GM21528 (cell line): ENCODE data around the gene FOXA2.

ENCODE experiments used
- ATAC-seq: cut with Tn5 transposase; IDR thresholded peaks from one replicate; pipeline ENCODE4 v1.9.1; 2021; ENCODE audit warnings: mild to moderate bottlenecking, moderate library complexity; ENCODE audit not compliant: unreplicated experiment, low FRiP score

Gene FOXA2

GRCh38 chr20:22542427-22542826 lies 41.9 kb downstream of the FOXA2 start:
- no peak for ATAC-seq

DNA sequence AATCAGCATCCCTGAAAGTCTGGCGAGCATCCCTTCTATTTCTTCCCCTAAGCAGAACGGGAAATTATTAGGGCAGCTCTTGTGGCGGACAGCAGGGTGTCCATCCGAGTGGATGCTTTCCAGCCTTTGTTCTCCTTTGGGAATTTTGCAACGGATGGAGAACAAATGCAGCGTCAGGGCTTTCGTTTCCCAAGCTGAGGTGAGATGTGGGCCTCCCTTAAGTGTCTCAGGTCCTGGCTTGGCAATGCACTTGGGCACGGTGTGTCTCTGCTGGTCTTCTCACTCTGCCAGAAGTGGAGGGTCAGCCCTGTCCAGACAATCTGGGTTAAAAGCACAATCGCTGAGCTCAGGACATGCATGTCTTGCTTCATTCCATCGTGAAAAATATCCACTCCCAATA lies 43.5 kb downstream of the FOXA2 start:
- no peak for ATAC-seq

DNA sequence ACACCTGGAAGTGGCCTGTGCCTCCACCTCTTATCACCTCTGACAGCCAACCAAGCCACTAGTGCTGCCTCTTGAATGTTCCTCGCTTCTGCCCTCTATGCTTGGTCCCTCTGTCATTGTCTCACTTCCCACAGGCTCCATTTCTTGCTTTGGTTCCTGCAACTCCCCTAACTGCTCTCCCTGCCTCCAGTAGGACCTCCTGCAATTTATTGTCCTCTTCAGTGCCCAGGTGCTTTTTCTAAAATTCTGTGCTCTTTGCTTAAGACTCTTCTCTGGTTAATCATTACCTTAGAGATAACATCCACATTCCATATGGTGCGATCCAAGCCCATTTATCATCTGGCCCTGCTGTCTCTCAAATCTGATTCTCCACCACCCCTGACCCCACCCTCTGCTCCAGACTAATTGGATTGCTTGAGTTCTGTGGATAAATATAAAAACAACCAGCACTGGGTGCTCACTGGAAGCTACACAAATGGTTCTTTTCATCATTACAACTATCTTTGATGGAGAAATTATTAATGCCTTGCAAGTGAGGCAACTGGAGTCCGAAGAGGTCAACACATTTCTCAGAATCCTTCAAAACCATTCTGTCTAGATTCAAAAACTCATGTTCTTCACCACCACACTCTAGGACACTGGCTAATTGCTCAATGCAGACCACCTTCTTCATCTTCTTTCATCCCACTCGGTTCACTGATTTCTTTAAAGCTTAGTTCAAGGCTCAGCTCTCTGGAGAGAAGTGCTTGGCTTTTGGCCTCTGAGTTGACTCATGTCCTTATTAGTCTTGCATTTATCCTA lies 47.2 kb downstream of the FOXA2 start:
- ATAC-seq, result no peak

DNA sequence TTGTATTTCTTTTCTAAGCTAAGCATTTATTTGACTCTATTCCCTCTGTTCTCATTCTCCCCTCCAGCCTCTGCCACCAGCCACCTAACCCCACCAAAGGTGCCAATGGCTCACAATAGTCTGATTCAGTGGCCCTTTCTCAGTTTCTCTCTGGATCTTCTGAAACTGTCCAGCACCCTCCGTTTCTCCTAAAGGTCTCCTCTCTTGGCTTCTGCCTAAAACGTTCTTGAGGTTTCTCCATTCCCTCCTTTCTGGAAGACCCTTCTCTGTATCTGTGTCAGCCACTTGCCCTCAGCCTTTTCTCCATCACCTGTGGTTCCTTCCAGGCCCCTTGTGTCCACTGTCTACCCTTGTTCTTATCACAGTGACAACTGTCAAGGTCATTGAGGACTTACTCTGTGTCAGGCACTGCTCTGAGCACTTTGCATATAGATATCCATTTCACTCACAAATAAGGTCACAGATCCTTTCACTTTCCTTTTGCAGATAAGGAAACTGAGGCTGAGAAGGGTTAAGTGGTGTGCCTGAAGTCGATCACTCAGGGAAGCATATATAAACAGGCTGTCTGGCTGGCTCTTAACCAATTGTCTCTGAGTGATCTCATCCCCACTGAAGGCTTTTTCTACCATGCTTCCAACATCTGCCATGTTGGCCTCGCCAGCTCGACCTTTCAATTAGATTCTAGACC lies 48.1 kb downstream of the FOXA2 start:
- no peak for ATAC-seq

DNA sequence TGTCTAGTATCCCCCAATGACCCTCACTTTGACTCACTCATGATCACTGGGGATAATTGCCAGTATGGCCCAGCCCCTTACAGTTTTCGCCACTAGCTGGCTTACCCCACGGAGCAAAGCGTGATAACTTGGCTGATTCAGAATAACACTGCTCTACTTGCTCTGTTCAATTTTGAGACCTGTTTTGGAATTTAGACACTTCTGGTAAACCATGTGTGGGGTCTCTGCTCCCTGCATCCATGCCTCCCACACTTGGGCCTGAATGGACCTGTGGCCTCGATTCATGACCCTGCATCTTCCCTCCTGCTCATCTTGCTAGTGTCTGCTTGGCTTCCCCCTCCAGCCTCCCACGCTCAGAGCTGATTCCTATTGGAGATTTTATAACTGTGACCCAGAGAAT lies 48.9 kb downstream of the FOXA2 start:
- no peak for ATAC-seq

GRCh38 chr20:22533823-22534751 lies 50.3 kb downstream of the FOXA2 start:
- ATAC-seq, result no peak

GRCh38 chr20:22532598-22532997 lies 51.8 kb downstream of the FOXA2 start:
- no peak for ATAC-seq

GRCh38 chr20:22531756-22532155 lies 52.6 kb downstream of the FOXA2 start:
- no peak for ATAC-seq

DNA sequence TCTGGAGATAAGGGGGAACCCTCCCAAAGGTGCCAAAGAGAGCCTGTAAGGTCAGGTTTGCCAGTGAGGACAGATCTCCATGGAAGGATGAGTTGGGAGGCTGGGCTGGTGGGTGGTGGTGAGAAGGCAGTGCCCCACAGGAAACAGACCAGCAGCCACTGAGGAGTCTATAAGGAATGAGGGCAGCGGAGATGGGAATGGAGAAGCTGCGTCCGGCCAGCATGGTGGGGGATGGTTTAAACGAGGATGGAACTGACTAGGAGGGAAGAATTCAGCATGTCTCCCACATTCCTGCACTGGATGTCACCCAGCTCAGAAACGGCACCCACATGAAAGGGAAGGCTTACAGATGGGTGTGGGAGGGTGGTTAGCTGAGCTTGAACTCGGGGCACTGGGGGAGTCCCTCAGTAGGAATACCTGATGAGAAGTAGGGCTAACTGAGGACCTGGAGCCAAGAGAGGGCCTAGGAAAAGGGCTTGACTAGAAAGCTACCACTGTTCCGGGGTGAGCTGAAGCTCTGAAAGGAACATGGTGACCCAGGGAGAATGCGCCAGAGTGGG lies 53.2 kb downstream of the FOXA2 start:
- ATAC-seq, result no peak
